HG02943 (cell line): ENCODE measurements around the gene SFT2D1.

ENCODE experiments used
- ATAC-seq: cut with Tn5 transposase; IDR thresholded peaks from one replicate; pipeline ENCODE4 v1.9.1; 2021; ENCODE audit warnings: mild to moderate bottlenecking, low read depth, moderate library complexity; ENCODE audit not compliant: unreplicated experiment

Gene SFT2D1

DNA sequence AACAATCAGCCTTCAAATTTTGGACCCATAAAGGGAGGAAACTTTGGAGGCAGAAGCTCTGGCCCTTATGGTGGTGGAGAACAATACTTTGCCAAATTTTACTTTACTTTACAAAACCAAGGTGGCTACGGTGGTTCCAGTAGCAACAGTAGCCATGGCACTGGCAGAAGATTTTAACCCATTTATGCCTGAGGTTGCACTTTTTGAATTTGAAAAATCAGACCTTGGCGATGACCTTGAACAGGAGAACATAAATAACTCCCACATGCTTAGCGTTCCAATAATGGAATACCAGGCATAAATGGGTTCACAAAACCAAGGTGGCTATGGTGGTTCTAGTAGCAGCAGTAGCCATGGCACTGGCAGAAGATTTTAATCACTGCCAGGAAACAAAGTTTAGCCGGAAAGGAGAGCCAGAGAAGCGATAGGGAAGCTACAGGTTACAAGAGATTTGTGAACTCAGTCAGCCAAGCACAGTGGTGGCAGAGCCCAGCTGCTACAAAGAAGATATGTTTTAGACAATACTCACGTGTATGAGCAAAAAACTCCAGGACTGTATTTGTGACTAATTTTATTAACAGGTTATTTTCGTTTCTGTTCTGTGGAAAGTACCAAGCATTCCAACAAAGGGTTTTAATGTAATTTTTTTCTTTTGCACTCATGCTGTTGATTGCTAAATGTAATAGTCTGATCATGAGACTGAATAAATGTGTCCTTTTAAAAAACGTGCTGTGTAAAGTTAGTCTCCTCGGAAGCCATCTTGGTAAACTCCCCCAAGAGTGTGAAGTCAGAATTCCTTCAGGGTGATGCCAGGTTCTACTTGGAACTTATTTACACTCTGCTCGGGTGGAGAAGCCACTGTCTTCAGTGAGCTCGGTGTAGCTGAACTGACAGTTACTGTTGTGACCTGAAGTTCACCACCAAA is 6.7 kb downstream of the SFT2D1 start:
- no peak for ATAC-seq

GRCh38 chr6:166334878-166335277 is 7.5 kb downstream of the SFT2D1 start:
- no peak for ATAC-seq

- ATAC-seq, result peak; percentile 68
Observed at GRCh38 chr6:166333172-166333995, 9.0 kb downstream of the SFT2D1 start.

DNA sequence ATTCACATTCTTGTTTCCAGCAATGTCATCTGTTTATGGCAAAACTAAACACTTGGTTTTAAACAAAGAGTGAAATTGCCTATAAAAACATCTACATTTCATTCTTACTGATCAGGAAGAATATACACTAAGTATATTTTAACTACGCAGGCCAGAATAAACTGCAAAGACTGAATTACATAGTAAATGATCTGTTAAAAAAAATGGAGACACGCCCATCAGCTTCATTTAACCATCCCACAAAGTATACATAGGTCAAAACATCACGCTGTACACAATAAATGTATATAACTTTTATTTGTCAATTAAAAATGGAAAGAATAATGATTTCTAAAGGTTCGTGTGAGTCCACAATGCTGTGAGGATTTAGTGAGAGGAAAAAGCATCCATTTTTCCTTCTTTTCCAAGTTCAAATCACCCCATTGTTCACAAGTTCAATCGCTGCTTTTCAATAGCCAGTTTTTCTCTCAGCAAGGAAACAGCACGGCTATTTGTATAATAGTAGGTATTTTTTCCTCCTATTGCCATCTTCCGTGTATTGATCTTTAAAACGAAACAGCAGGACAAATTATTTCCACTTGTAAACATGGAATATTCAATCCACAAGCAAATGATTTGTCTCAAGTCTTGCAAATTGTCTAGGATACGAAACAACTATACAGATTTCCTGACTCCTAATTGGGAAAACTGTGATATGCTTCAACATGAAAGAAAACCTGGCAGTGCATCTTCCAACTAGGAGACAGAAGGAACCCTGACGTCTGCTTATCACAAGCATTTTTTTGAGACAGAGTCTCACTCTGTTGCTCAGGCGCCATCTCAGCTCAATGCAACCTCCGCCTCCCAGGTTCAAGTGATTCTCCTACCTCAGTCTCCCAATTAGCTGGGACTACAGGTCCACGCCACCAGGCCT is 10.6 kb downstream of the SFT2D1 start:
- ATAC-seq, result no peak

GRCh38 chr6:166330612-166331011 is 11.7 kb downstream of the SFT2D1 start:
- ATAC-seq, result no peak

GRCh38 chr6:166325383-166326042 is 16.8 kb downstream of the SFT2D1 start:
- ATAC-seq, result peak; percentile 76

GRCh38 chr6:166323395-166323794 is 18.9 kb downstream of the SFT2D1 start:
- ATAC-seq, result no peak

DNA sequence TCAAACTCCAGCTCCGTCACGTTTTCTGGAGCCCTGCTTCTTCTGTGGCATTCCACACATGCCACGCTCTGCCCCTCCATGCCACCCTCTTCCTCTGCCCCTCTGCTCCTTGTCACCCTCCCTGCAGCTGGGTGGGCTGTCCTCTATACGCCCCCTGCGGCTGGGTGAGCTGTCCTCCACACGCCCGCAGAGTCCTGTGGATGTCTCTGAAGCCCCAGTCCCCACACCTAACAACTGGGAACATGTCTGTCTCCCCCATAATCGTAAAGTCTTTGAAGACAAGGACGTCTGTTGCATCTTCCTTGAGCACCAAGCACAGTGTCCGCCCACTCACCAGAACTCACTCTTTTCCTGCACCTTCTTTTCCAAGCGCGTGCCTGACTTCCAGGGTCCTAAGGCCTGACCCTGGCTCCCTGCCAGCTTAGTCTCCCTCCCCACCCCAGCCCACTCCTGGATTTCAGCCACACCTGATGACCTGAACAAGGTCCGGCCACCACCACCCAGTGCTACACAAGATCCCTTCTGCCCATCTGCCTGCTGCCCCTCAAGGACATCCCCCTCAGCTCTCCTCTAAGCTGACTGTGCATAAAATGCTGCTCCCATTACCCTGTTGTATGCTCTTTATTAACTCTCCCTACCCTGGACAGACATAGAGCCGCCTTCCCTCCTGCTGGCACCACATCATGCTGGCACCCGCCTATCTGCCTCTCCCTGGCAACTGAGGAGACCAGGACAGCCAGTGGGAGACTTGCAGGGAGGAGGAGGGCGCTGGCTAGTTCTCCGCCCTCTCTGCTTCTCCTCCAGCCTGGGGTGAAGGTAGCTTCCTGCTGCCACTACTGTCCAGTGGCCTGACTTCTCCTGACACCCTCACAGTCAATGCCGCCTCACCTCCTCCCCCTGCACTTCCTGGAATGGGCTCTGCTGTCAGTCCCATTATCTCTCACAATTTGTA is 23.4 kb downstream of the SFT2D1 start:
- no peak for ATAC-seq

DNA sequence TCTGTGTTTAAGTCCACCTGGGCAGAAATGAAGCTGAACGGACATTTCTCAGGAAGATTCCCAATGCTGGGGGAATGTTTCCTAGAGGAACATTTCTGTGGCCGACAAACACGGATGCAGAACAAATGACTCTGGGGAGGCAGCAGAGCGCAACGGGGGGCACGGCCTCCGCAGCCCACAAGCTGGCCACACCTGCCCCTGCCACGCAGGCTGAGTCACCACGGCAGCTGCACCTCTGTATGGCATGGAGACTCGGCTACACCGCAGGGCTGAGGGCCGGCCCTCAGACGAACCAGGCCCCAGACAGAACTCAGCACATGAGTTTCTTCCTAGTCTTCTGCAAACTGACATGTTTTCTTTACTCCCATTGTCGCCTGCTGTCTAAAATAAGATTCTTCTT is 24.1 kb downstream of the SFT2D1 start:
- ATAC-seq, result no peak

GRCh38 chr6:166317261-166318212 is 24.8 kb downstream of the SFT2D1 start:
- ATAC-seq, result no peak

DNA sequence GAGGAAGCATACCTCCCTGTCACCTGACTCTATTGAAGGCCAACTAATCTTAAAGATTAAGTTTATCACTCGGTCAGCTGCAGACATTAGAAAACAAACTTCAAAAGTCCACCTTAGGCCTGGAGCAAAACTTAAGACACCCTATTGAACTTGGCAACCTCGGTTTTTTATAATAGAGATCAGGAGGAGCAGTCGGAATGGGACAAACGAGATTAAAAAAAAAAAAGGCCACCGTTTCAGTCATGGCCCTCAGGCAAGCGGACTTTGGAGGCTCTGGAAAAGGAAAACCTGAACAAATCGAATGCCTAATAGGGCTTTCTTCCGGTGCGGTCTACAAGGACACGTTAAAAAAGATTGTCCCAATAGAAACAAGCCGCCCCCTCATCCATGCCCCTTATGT is 26.9 kb downstream of the SFT2D1 start:
- ATAC-seq, result no peak

DNA sequence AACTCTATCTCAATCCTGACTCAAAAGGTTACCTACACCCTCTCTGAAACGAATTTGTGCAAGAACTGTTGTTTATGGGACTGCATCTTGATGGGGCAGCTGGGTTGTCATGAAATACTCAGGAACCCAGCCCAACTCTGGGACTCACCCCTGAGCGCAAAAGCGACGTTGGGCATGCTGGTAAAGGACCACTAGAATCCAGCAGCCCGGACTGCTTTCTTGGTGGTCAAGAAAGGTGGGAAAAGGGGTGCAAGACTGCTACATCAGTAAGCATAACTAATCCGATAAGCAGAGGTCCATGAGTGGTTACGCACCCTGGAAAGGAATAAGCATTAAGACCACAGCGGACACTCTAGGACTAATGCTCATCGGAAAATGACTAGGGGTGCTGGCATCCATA is 27.9 kb downstream of the SFT2D1 start:
- ATAC-seq, result no peak

DNA sequence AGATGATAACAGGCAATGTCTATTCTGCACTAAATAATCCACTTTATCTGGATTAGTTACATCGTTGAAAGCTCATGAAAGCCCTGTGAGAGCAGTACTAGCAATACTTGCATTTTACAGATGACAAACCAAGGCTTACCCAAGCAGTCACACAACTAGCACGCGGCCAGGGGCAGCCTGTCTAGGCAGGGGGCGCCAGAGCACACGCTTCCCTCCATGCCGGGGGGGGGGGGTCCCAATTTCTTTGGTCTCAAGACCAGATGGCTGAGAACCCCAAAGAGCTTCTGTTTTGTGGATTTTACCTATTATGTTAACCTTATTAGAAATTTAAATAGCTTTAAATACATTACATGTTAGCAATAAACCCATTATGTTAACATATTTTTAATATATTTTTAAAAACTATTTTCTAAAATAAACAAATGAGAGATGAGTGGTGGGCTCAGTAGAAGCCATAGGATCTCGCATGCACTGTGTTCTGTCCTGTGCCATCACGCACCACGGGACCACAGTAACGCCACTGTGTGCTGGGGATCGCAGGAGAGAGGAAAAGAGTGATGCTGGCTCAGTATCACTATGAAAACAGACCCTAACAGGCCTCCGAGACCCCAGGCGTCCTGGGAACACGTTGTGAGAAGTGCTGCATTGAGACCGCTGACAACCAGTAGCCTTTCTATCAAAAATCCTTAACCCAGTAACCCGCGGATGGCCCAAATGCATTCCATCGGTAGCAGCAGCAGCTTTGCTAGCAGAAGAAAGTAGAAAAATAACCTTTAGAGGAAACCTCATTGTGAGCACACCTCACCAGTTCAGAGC is 28.9 kb downstream of the SFT2D1 start:
- ATAC-seq, result peak; percentile 68

GRCh38 chr6:166312832-166313231 is 29.5 kb downstream of the SFT2D1 start:
- no peak for ATAC-seq

DNA sequence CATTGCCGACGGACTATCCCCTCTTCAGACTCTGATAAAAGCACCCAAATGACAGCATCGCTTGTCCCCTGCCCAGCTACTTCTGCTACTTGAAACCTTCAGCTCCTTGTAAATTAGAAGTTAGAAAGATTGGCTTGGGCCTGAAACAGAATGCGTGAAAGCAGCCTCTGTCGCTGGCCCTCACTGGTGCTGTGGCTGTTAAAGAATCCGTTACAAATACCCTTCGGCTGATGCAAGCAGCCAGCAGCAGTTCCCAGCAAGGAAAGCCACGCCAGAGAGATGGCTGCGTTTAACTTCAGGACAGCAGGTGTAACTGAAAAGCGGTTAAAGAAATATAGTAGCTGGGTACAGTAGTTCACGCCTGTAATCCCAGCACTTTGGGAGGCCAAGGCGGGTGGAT is 31.7 kb downstream of the SFT2D1 start:
- ATAC-seq, result no peak

GRCh38 chr6:166309977-166310376 is 32.4 kb downstream of the SFT2D1 start:
- ATAC-seq, result no peak
